ENCODE measurements around the gene FIGN. TPM values are rescaled to one million over a fixed set of nuclear protein-coding genes. Genes with fewer than 3 reads are reported as not detected.

Gene FIGN
- total RNA-seq, 4 donors from 2014 or later, result 5.8 to 12.0 (median 11.1) TPM

DNA sequence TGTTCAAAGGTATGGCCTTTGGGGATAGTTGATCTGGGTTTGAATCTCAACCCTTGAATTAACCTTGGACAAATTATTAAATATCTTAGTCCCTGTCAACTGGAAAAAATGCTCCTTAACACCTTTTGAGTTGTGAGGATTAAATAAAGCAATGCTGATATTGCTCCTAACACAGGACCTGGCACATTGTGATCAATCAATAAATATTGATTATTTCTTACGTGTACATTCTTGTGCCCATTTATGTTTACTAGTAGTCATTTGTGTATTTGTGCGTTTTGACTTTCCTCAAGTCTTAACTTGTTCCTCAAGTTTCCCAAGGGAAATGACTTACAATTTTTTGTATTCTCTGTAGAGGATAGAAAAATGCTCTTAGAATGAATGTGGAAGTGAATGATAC, 19.6 kb upstream of the FIGN start:
- intact Hi-C loops (cut with DNase I), result no loop called here
- TF ChIP-seq POLR2AphosphoS5 (IDR thresholded peaks at IDR 0.05), result no peak
- no peaks in the 10 kb centered on the region for H3K36me3 ChIP-seq
- H3K9me3 ChIP-seq, result no peaks in the 10 kb centered on the region
- H3K4me3 ChIP-seq, result no peak overlapping the region
- no peaks in the 10 kb centered on the region for H3K4me1 ChIP-seq
- H3K27ac ChIP-seq (replicated peaks in 1 of 4), result no peak overlapping the region
- no peak for DNase-seq (ENCODE audit: extremely low spot score)
- H3K27me3 ChIP-seq, result no peaks in the 10 kb centered on the region
- WGBS, result 92% methylated on average over 2 of the region's 2 CpGs

- no peak for DNase-seq (ENCODE audit: extremely low spot score)
- no peaks in the 10 kb centered on the region for H3K27me3 ChIP-seq
- WGBS, result 37% methylated on average over 2 of the region's 2 CpGs
- H3K4me1 ChIP-seq, result no peaks in the 10 kb centered on the region
- no peaks in the 10 kb centered on the region for H3K9me3 ChIP-seq
- H3K36me3 ChIP-seq, result no peaks in the 10 kb centered on the region
- no peak for TF ChIP-seq POLR2AphosphoS5 (IDR thresholded peaks at IDR 0.05)
- no peak for TF ChIP-seq POLR2A (IDR thresholded peaks at IDR 0.05; ENCODE audit: low read depth)
- no peak for TF ChIP-seq CTCF (IDR thresholded peaks at IDR 0.05)
- TF ChIP-seq EP300 (IDR thresholded peaks at IDR 0.05), result no peak
- H3K4me3 ChIP-seq, result no peak overlapping the region
- intact Hi-C loops (cut with DNase I), result no loop called here
- H3K27ac ChIP-seq (replicated peaks in 1 of 4), result no peak overlapping the region
Observed at GRCh38 chr2:163753726-163754125, 17.9 kb upstream of the FIGN start.

- H3K36me3 ChIP-seq, result no peaks in the 10 kb centered on the region
- no peak overlapping the region for H3K27ac ChIP-seq (replicated peaks in 1 of 4)
- H3K27me3 ChIP-seq, result no peaks in the 10 kb centered on the region
- no peak for TF ChIP-seq CTCF (IDR thresholded peaks at IDR 0.05)
- TF ChIP-seq POLR2AphosphoS5 (IDR thresholded peaks at IDR 0.05), result no peak
- no peak for TF ChIP-seq EP300 (IDR thresholded peaks at IDR 0.05)
- TF ChIP-seq POLR2A (IDR thresholded peaks at IDR 0.05; ENCODE audit: low read depth), result no peak
- no peaks in the 10 kb centered on the region for H3K9me3 ChIP-seq
- WGBS, result 79% methylated on average over 5 of the region's 5 CpGs
- no peak overlapping the region for H3K4me3 ChIP-seq
- DNase-seq (ENCODE audit: extremely low spot score), result no peak
- intact Hi-C loops (cut with DNase I), result no loop called here
- no peaks in the 10 kb centered on the region for H3K4me1 ChIP-seq
Observed at GRCh38 chr2:163752267-163752666, 16.5 kb upstream of the FIGN start.

DNA sequence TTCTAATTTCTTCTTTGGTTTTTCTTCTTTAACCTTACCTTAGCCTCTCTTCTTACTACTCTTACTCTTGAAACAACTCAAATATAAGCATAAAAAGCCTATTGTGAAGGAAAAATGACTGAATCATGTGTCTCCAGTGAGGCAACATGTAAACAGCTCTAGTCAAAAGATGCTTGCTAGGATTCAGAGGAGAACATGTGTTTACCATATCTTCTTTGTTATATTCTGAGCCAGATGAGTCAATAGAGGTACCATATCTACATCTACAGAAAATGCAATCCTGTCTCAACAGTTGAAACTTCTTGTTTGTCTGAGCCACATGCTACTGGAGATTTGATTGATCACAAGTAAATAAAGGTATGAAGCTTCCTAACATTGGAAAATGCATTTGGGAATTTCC, 15.9 kb upstream of the FIGN start:
- intact Hi-C loops (cut with DNase I), result no loop called here
- H3K9me3 ChIP-seq, result no peaks in the 10 kb centered on the region
- no peak for TF ChIP-seq POLR2AphosphoS5 (IDR thresholded peaks at IDR 0.05)
- TF ChIP-seq CTCF (IDR thresholded peaks at IDR 0.05), result no peak
- no peak for TF ChIP-seq EP300 (IDR thresholded peaks at IDR 0.05)
- TF ChIP-seq POLR2A (IDR thresholded peaks at IDR 0.05; ENCODE audit: low read depth), result no peak

DNA sequence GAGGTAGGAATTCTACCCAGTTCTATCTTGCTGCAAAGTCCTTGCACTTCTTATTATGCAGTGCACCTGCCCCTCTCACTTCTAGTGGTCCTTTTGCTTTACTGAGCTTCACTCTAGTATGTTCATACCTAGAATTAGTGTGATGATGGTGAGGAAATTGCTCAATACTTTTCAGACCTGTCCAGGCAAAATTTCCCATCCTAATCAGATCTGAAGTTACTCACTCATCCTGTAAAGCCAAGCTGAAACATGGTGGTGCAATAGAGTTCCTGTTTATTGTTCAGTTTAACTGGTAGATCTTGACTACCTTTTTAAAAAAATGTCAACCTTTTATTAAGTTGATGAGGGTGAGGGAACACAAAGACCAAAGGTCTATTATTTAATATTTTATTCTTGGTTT, 12.6 kb upstream of the FIGN start:
- intact Hi-C loops (cut with DNase I), result no loop called here
- H3K9me3 ChIP-seq, result no peaks in the 10 kb centered on the region
- H3K27ac ChIP-seq (replicated peaks in 1 of 4), result no peak overlapping the region
- TF ChIP-seq POLR2A (IDR thresholded peaks at IDR 0.05; ENCODE audit: low read depth), result no peak
- no peak for TF ChIP-seq CTCF (IDR thresholded peaks at IDR 0.05)
- no peak for TF ChIP-seq POLR2AphosphoS5 (IDR thresholded peaks at IDR 0.05)
- no peak for TF ChIP-seq EP300 (IDR thresholded peaks at IDR 0.05)
- DNase-seq (ENCODE audit: extremely low spot score), result no peak
- no peaks in the 10 kb centered on the region for H3K36me3 ChIP-seq
- no peaks in the 10 kb centered on the region for H3K4me1 ChIP-seq
- H3K4me3 ChIP-seq, result no peak overlapping the region
- H3K27me3 ChIP-seq, result no peaks in the 10 kb centered on the region

More for the DNA sequence above, 15.9 kb upstream of the FIGN start:
- Histone ChIP-seq H3K27me3 (no peaks in the 10 kb centered on the region), H3K27ac (replicated peaks in 1 of 4) (no peak overlapping the region), H3K4me3 (no peak overlapping the region), H3K4me1 (no peaks in the 10 kb centered on the region), H3K36me3 (no peaks in the 10 kb centered on the region)
- DNase-seq (ENCODE audit: extremely low spot score), result no peak
